ENCODE measurements around the gene KCNK7.

KCNK7 gene

GRCh38 chr11:65551572-65552387 lies 43.8 kb downstream of the KCNK7 start:
- Histone ChIP-seq H3K9ac (ENCODE audit: low read depth in 1 of 2, low read length in 2 of 2) (peak overlapping the region; percentile 35 to 63), H3K4me1 (ENCODE audit: control insufficient read depth in 1 of 2, insufficient read depth in 2 of 2, low read length in 2 of 2) (peaks cover 24 to 36% of the 10 kb centered on the region in 2 donors), H3K36me3 (ENCODE audit: control insufficient read depth in 1 of 2, insufficient read depth in 2 of 2, low read length in 2 of 2) (no peaks in the 10 kb centered on the region), H3K27me3 (ENCODE audit: control insufficient read depth in 1 of 2, insufficient read depth in 2 of 2, low read length in 2 of 2) (no peaks in the 10 kb centered on the region), H3K4me3 (ENCODE audit: low read depth in 1 of 2, low read length in 2 of 2) (peak overlapping the region; percentile 31 to 41), H3K9me3 (ENCODE audit: control insufficient read depth in 1 of 2, low read length in 2 of 2) (no peaks in the 10 kb centered on the region), H3K27ac (ENCODE audit: low read depth, low read length) (peak overlapping the region; percentile 77)

DNA sequence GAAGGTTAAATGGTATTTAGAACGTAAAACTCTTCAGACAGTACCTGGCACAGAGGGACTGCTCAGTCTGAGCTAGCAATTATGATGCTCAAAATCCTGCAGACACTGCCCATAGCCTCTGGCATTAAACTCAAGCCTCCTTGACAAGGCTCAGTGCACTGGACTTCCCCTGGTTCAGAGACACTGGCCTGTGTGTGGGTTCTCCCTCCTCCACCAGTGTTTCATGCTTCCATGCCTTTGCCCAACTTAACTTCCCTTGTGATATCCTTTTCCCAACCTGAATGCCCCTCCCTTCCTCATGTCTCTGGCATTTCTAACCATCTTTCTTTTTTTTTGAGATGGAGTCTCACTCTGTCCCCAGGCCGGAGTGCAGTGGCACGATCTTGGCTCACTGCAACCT lies 46.5 kb downstream of the KCNK7 start:
- H3K36me3 ChIP-seq (ENCODE audit: control insufficient read depth in 1 of 2, insufficient read depth in 2 of 2, low read length in 2 of 2) = no peaks in the 10 kb centered on the region
- peaks cover 34% of the 10 kb centered on the region in 2 donors for H3K4me1 ChIP-seq (ENCODE audit: control insufficient read depth in 1 of 2, insufficient read depth in 2 of 2, low read length in 2 of 2)

GRCh38 chr11:65548395-65548794 lies 47.2 kb downstream of the KCNK7 start:
- Histone ChIP-seq H3K9me3 (ENCODE audit: control insufficient read depth in 1 of 2, low read length in 2 of 2) (no peaks in the 10 kb centered on the region), H3K36me3 (ENCODE audit: control insufficient read depth in 1 of 2, insufficient read depth in 2 of 2, low read length in 2 of 2) (no peaks in the 10 kb centered on the region), H3K27me3 (ENCODE audit: control insufficient read depth in 1 of 2, insufficient read depth in 2 of 2, low read length in 2 of 2) (no peaks in the 10 kb centered on the region), H3K9ac (ENCODE audit: low read depth in 1 of 2, low read length in 2 of 2) (no peak overlapping the region), H3K4me3 (ENCODE audit: low read depth in 1 of 2, low read length in 2 of 2) (no peak overlapping the region), H3K4me1 (ENCODE audit: control insufficient read depth in 1 of 2, insufficient read depth in 2 of 2, low read length in 2 of 2) (peaks cover 31 to 34% of the 10 kb centered on the region in 2 donors), H3K27ac (ENCODE audit: low read depth, low read length) (no peak overlapping the region)

More for the DNA sequence above, 46.5 kb downstream of the KCNK7 start:
- Histone ChIP-seq H3K9ac (ENCODE audit: low read depth in 1 of 2, low read length in 2 of 2) (no peak overlapping the region), H3K27ac (ENCODE audit: low read depth, low read length) (no peak overlapping the region), H3K9me3 (ENCODE audit: control insufficient read depth in 1 of 2, low read length in 2 of 2) (no peaks in the 10 kb centered on the region), H3K27me3 (ENCODE audit: control insufficient read depth in 1 of 2, insufficient read depth in 2 of 2, low read length in 2 of 2) (no peaks in the 10 kb centered on the region), H3K4me3 (ENCODE audit: low read depth in 1 of 2, low read length in 2 of 2) (no peak overlapping the region)

DNA sequence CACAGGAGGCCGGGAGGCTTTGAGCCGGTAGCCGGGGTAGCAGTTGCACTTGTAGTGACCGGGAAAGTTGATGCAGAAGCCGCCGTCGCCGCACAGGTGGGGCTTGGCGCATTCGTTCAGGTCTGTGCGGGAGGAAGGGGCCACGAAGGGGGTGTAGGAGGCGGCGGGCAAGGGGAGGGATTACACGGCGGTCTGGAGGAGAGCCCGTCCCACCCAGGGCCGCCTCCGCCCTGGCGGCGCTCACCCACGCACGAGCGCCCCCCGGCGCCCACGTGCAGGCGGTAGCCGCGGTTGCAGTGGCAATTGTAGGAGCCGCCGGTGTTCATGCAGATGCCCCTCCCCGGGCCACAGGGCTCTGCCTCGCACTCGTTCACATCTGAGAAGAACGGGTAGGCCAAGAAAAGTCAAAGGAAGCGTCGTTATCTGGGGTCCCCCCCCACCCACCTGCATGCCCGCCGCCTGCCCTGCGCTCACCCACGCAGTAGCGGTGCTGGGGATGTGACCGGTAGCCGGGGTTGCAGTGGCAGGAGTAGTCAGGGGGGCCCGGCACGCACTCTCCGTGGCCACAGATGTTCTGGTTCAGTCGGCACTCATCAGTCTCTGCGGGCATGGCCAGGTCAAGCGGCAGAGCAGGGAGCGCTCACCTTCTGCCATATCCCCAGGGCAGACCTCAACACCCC lies 48.0 kb downstream of the KCNK7 start:
- Histone ChIP-seq H3K4me1 (ENCODE audit: control insufficient read depth in 1 of 2, insufficient read depth in 2 of 2, low read length in 2 of 2) (peaks cover 28 to 29% of the 10 kb centered on the region in 2 donors), H3K27me3 (ENCODE audit: control insufficient read depth in 1 of 2, insufficient read depth in 2 of 2, low read length in 2 of 2) (no peaks in the 10 kb centered on the region), H3K27ac (ENCODE audit: low read depth, low read length) (no peak overlapping the region), H3K9ac (ENCODE audit: low read depth in 1 of 2, low read length in 2 of 2) (no peak overlapping the region), H3K36me3 (ENCODE audit: control insufficient read depth in 1 of 2, insufficient read depth in 2 of 2, low read length in 2 of 2) (peaks cover 0 to 5% of the 10 kb centered on the region in 2 donors), H3K9me3 (ENCODE audit: control insufficient read depth in 1 of 2, low read length in 2 of 2) (no peaks in the 10 kb centered on the region), H3K4me3 (ENCODE audit: low read depth in 1 of 2, low read length in 2 of 2) (no peak overlapping the region)

DNA sequence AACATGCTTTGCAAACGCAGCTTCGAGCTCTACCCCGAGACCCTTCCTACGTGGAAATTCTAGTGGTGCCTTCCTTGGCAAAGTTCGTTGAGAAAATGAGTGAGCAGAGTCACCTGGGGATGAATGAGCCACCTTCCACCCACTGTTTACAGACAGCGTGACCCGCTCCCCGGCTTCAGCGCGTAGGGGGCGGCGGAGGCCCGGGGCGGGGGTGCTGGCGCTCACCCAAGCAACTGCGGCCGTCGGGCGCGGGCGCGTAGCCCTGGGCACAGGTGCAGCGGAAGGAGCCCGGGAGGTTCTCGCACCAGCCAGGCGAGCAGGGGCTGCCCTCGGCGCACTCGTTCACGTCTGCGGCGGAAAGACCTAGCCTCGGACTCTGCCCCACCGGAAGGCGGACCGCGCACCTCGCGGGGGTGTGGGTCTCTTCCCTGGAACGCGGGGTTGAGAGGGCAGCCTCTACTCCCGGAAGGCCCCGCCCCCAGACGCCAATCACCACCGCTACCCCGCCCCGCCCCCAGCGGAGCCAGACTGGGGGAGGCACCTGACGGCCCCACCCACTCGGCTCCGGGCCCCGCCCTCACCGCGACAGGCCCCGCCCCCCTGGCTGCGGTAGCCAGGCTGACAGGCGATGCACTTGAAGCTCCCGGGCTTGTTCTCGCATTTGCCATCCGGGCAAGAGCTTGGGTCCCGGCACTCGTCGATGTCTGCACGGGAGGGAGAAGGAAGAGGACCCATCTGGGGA lies 49.2 kb downstream of the KCNK7 start:
- Histone ChIP-seq H3K4me1 (ENCODE audit: control insufficient read depth in 1 of 2, insufficient read depth in 2 of 2, low read length in 2 of 2) (peaks cover 22 to 25% of the 10 kb centered on the region in 2 donors), H3K9ac (ENCODE audit: low read depth in 1 of 2, low read length in 2 of 2) (peak overlapping the region; percentile 67 to 72)

DNA sequence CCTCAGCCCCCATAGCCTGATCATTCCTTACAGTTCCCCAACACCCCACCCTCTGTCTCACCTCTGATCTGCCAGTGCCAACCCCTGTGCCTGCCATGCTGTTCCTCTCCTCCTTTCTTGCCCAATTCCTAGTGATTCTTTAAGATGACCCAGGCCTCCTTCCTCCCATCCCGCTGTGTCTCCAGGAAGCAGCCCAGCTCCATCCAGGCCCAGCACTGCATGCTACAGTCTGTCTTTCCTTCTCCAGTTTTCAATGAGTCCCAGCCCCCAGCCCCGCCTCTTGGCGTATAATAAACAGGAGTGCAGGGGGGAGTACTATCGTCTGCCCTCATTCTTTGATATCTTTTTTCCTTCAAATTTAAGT lies 49.8 kb downstream of the KCNK7 start:
- H3K27me3 ChIP-seq (ENCODE audit: control insufficient read depth in 1 of 2, insufficient read depth in 2 of 2, low read length in 2 of 2) = no peaks in the 10 kb centered on the region
- peak overlapping the region; percentile 70 to 76 for H3K4me3 ChIP-seq (ENCODE audit: low read depth in 1 of 2, low read length in 2 of 2)
- peak overlapping the region; percentile 68 for H3K27ac ChIP-seq (ENCODE audit: low read depth, low read length)
- peak overlapping the region; percentile 67 to 72 for H3K9ac ChIP-seq (ENCODE audit: low read depth in 1 of 2, low read length in 2 of 2)
- no peaks in the 10 kb centered on the region for H3K9me3 ChIP-seq (ENCODE audit: control insufficient read depth in 1 of 2, low read length in 2 of 2)
- H3K36me3 ChIP-seq (ENCODE audit: control insufficient read depth in 1 of 2, insufficient read depth in 2 of 2, low read length in 2 of 2) = peaks cover 0 to 6% of the 10 kb centered on the region in 2 donors
- H3K4me1 ChIP-seq (ENCODE audit: control insufficient read depth in 1 of 2, insufficient read depth in 2 of 2, low read length in 2 of 2) = peaks cover 24 to 25% of the 10 kb centered on the region in 2 donors

More for the DNA sequence above, 49.2 kb downstream of the KCNK7 start:
- H3K27ac ChIP-seq (ENCODE audit: low read depth, low read length) = peak overlapping the region; percentile 68
- H3K27me3 ChIP-seq (ENCODE audit: control insufficient read depth in 1 of 2, insufficient read depth in 2 of 2, low read length in 2 of 2) = no peaks in the 10 kb centered on the region
- H3K9me3 ChIP-seq (ENCODE audit: control insufficient read depth in 1 of 2, low read length in 2 of 2) = no peaks in the 10 kb centered on the region
- peak overlapping the region; percentile 70 to 76 for H3K4me3 ChIP-seq (ENCODE audit: low read depth in 1 of 2, low read length in 2 of 2)
- peaks cover 0 to 6% of the 10 kb centered on the region in 2 donors for H3K36me3 ChIP-seq (ENCODE audit: control insufficient read depth in 1 of 2, insufficient read depth in 2 of 2, low read length in 2 of 2)

All from duodenal mucosa (tissue), 2 donors.